GM12878 (cell line): ENCODE results near the gene SNCB. TPM values are rescaled to one million over a fixed set of nuclear protein-coding genes. Genes with fewer than 3 reads are reported as not detected.

ENCODE experiments used
- ATAC-seq: fragments of 200-7000 bp; cut with Tn5 transposase; 3 replicates; pipeline ENCODE4 v1.9.1; 2020; ENCODE audit warnings: mild to moderate bottlenecking, moderate library complexity
- BruUV-seq: library from RNA; stranded (reverse); fragments of 400-500 nt; replicated peaks from 2 replicates; lab custom pipeline; 2021; lab: Mats Ljungman, UMichigan
- CTCF ChIA-PET: fragments of 300-600 bp; sonication (Branson Sonifier 250); formaldehyde crosslinking; extraction: SDS; loops from one replicate; lab custom pipeline; 2021; ENCODE audit warnings: inconsistent platforms; lab: Yijun Ruan, JAX
- POLR2A ChIA-PET: fragments of 350-600 bp; formaldehyde crosslinking; extraction: SDS; loops from one replicate; lab custom pipeline; 2021; ENCODE audit warnings: inconsistent platforms; lab: Charles Lee
- RAD21 ChIA-PET: fragments of 300-600 bp; sonication (Branson Sonifier 250); formaldehyde crosslinking; loops from one replicate; lab custom pipeline; 2023; ENCODE audit warnings: antibody characterized with exemption; ENCODE audit not compliant: unreplicated experiment; lab: Charles Lee
- SMC1A ChIA-PET: fragments of 300-600 bp; sonication (Branson Sonifier 250); formaldehyde crosslinking; loops from one replicate; lab custom pipeline; 2023; ENCODE audit not compliant: unreplicated experiment, uncharacterized antibody; lab: Charles Lee
- DNase-seq: peaks from one replicate; pipeline ENCODE4 v3.0.0-alpha.2; 2011; ENCODE audit warnings: low read depth, low spot score
- FAIRE-seq: peaks from 3 replicates; lab custom pipeline; 2011; peaks lifted over from hg19 to GRCh38; lab: Jason Lieb, UNC
- H2AFZ ChIP-seq: 2 replicates; pipeline ENCODE4 v1.6.0; 2011; ENCODE audit warnings: low read depth, low read length, control low read depth; ENCODE audit not compliant: control insufficient read depth
- H3K27ac ChIP-seq: 2 replicates; pipeline ENCODE4 v1.5.1; 2011; ENCODE audit warnings: control low read depth; ENCODE audit not compliant: control insufficient read depth, insufficient read depth
- H3K27me3 ChIP-seq, 2 experiments: replicated peaks in 1 of 2; 2 replicates each; pipeline versions ENCODE4 v1.6.0 to v1.6.1; 2011; ENCODE audit warnings: low read length in 1 of 2; ENCODE audit not compliant: control insufficient read depth in 2 of 2, insufficient read depth in 2 of 2
- H3K36me3 ChIP-seq, 2 experiments: 2 replicates each; pipeline ENCODE4 v1.5.1; 2011; ENCODE audit warnings: low read length in 1 of 2; ENCODE audit not compliant: control insufficient read depth in 2 of 2, insufficient read depth in 2 of 2
- H3K4me1 ChIP-seq: 2 replicates; pipeline ENCODE4 v1.6.1; 2011; ENCODE audit warnings: mild to moderate bottlenecking, low read length, moderate library complexity, mixed read lengths; ENCODE audit not compliant: control insufficient read depth, insufficient read depth
- H3K4me2 ChIP-seq: 2 replicates; pipeline ENCODE4 v1.6.0; 2011; ENCODE audit warnings: control low read depth; ENCODE audit not compliant: control insufficient read depth, insufficient read depth
- H3K4me3 ChIP-seq: fragments of 200-600 bp; sonication (generic); 2 replicates; pipeline ENCODE4 v1.5.1; 2016
- H3K79me2 ChIP-seq: 2 replicates; pipeline ENCODE4 v1.6.0; 2011; ENCODE audit warnings: low read length; ENCODE audit not compliant: control insufficient read depth, insufficient read depth
- H3K9ac ChIP-seq: 2 replicates; pipeline ENCODE4 v1.8.0; 2011; ENCODE audit warnings: low read length, control low read depth, mixed read lengths; ENCODE audit not compliant: control insufficient read depth, insufficient read depth
- H3K9me3 ChIP-seq: replicated peaks from 3 replicates; pipeline ENCODE4 v1.5.1; 2011; ENCODE audit warnings: mild to moderate bottlenecking, low read length; ENCODE audit not compliant: control insufficient read depth, insufficient read depth
- H4K20me1 ChIP-seq: 2 replicates; pipeline ENCODE4 v1.6.0; 2011; ENCODE audit not compliant: control insufficient read depth, insufficient read depth
- CREB1 ChIP-seq: IDR thresholded peaks from 2 replicates; pipeline ENCODE4 v1.6.1; 2012; ENCODE audit warnings: low read depth, mild to moderate bottlenecking, inconsistent platforms
- ETV6 ChIP-seq, 2 experiments: fragments of 450-650 bp in 1 of 2; IDR thresholded peaks in 1 of 2; conservative IDR thresholded peaks in 1 of 2; 2 replicates each; pipeline ENCODE4 v1.6.1; 2014; ENCODE audit warnings: antibody characterized with exemption in 1 of 2, borderline replicate concordance in 1 of 2, low read depth in 1 of 2, mild to moderate bottlenecking in 1 of 2, moderate library complexity in 1 of 2
- MYC ChIP-seq: IDR thresholded peaks from 2 replicates; pipeline ENCODE4 v1.6.1; 2011; ENCODE audit warnings: mild to moderate bottlenecking, low read length, moderate library complexity, inconsistent platforms; ENCODE audit not compliant: insufficient read depth, insufficient replicate concordance, insufficient read length, severe bottlenecking
- SIN3A ChIP-seq: IDR thresholded peaks from 2 replicates; pipeline ENCODE4 v1.6.1; 2012; ENCODE audit warnings: low read depth, low read length, improper control_type of control experiment
- SPI1 ChIP-seq: IDR thresholded peaks from 2 replicates; pipeline ENCODE4 v1.6.1; 2011; ENCODE audit warnings: low read depth, mild to moderate bottlenecking, low read length, moderate library complexity, borderline replicate concordance; ENCODE audit not compliant: insufficient read depth
- SUZ12 ChIP-seq: fragments of 200-600 bp; sonication (generic); IDR thresholded peaks from one replicate; pipeline ENCODE4 v1.6.1; 2018; ENCODE audit warnings: antibody characterized with exemption, mild to moderate bottlenecking; ENCODE audit not compliant: unreplicated experiment
- ZNF622 ChIP-seq: fragments of 450-650 bp; IDR thresholded peaks from 2 replicates; pipeline ENCODE4 v1.6.1; 2017; ENCODE audit warnings: mild to moderate bottlenecking, inconsistent platforms
- WGBS: methylation state at CpG from one replicate; pipeline ENCODE4 v1.1.6; 2016; ENCODE audit warnings: low lambda C conversion rate; ENCODE audit not compliant: insufficient replicate concordance, insufficient coverage; ENCODE audit errors: missing lambda C conversion rate; 5-methylcytosine and 5-hydroxymethylcytosine counted together
- in situ Hi-C: fragments of 300-500 bp; cut with MboI; formaldehyde crosslinking; loops from 9 replicates; pipeline ENCODE4 v1.14.3; 2018; ENCODE audit warnings: mixed read lengths
- intact Hi-C: fragments of 100-400 bp; cut with micrococcal nuclease; formaldehyde crosslinking; loops from one replicate; pipeline ENCODE4 v1.14.2; 2022; ENCODE audit not compliant: unreplicated experiment
- polyA plus RNA-seq, 11 experiments: library from polyadenylated mRNA; depleted of rRNA in 4 of 11; unstranded in 6 of 11; stranded (reverse) in 5 of 11; fragments of >200 nt; fragmentation: Nextera tagmentation in 4 of 11; fragmentation: Illumina TruSeq in 1 of 11; extraction: Ambion mirVana in 4 of 11; extraction: Trizol in 1 of 11; gene quantifications; 1 replicate in 1 of 11; 2 replicates in 10 of 11; pipeline versions ENCODE4 v1.2.1 to v1.2.3, GENCODE V29; 2011 to 2016; ENCODE audit warnings: inconsistent platforms in 2 of 11, missing spikeins in 2 of 11, low read depth in 1 of 11
- total RNA-seq, 4 experiments: library from RNA; depleted of rRNA in 3 of 4; stranded (reverse); fragments of >200 nt in 3 of 4; fragmentation: Illumina TruSeq in 1 of 4; extraction: Trizol in 1 of 4; gene quantifications; 2 replicates each; pipeline versions ENCODE4 v1.2.1 to v1.2.3, GENCODE V29; 2013 to 2021
- TF ChIP-seq, protein P1 (sequence below): fragments of 450-650 bp; formaldehyde crosslinking; IDR thresholded peaks from 2 replicates; pipeline ENCODE4 v1.5.0; 2022; ENCODE audit warnings: mild to moderate bottlenecking, missing genetic modification characterization
- TF ChIP-seq, protein P2 (sequence below): fragments of 450-650 bp; formaldehyde crosslinking; IDR thresholded peaks from 2 replicates; pipeline ENCODE4 v1.4.0; 2022; ENCODE audit warnings: mild to moderate bottlenecking, moderate library complexity

Gene SNCB
- total and polyA plus RNA-seq, 10 of the 15 experiments (the other 5 are each of a cell fraction or from before 2014, with no cell fraction given), result 0.75 TPM; not detected in 9

GRCh38 chr5:176671890-176672747 is 41.8 kb upstream of the SNCB start (continued):
- TF ChIP-seq, protein P1, sequence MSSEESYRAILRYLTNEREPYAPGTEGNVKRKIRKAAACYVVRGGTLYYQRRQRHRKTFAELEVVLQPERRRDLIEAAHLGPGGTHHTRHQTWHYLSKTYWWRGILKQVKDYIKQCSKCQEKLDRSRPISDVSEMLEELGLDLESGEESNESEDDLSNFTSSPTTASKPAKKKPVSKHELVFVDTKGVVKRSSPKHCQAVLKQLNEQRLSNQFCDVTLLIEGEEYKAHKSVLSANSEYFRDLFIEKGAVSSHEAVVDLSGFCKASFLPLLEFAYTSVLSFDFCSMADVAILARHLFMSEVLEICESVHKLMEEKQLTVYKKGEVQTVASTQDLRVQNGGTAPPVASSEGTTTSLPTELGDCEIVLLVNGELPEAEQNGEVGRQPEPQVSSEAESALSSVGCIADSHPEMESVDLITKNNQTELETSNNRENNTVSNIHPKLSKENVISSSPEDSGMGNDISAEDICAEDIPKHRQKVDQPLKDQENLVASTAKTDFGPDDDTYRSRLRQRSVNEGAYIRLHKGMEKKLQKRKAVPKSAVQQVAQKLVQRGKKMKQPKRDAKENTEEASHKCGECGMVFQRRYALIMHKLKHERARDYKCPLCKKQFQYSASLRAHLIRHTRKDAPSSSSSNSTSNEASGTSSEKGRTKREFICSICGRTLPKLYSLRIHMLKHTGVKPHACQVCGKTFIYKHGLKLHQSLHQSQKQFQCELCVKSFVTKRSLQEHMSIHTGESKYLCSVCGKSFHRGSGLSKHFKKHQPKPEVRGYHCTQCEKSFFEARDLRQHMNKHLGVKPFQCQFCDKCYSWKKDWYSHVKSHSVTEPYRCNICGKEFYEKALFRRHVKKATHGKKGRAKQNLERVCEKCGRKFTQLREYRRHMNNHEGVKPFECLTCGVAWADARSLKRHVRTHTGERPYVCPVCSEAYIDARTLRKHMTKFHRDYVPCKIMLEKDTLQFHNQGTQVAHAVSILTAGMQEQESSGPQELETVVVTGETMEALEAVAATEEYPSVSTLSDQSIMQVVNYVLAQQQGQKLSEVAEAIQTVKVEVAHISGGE (CRISPR knock-in tag), result no peak
- no peak for TF ChIP-seq SUZ12

- H2AFZ ChIP-seq, result no peak overlapping the region
- ChIA-PET POLR2A (no interaction called here), CTCF (interaction anchor here (1.8 kb wide), 1 partner anchor 11 kb away, joined by 6 read pairs; no protein-coding TSS in a partner anchor)
- H3K27me3 ChIP-seq, result no peaks in the 10 kb centered on the region; a peak in 1 of 4 replicates
- no peak for ATAC-seq
- FAIRE-seq, result no peak
- H3K9ac ChIP-seq, result no peak overlapping the region
- 6% methylated on average over 2 of the region's 4 CpGs for WGBS
- H3K27ac ChIP-seq, result no peak overlapping the region
- no peaks in the 10 kb centered on the region for H3K79me2 ChIP-seq
- no peaks in the 10 kb centered on the region for H4K20me1 ChIP-seq
- no peak overlapping the region for H3K4me3 ChIP-seq
- no peak for DNase-seq
- H3K36me3 ChIP-seq, result no peaks in the 10 kb centered on the region
- H3K9me3 ChIP-seq, result no peaks in the 10 kb centered on the region
- TF ChIP-seq ZNF622, result no peak
- TF ChIP-seq, protein P2, sequence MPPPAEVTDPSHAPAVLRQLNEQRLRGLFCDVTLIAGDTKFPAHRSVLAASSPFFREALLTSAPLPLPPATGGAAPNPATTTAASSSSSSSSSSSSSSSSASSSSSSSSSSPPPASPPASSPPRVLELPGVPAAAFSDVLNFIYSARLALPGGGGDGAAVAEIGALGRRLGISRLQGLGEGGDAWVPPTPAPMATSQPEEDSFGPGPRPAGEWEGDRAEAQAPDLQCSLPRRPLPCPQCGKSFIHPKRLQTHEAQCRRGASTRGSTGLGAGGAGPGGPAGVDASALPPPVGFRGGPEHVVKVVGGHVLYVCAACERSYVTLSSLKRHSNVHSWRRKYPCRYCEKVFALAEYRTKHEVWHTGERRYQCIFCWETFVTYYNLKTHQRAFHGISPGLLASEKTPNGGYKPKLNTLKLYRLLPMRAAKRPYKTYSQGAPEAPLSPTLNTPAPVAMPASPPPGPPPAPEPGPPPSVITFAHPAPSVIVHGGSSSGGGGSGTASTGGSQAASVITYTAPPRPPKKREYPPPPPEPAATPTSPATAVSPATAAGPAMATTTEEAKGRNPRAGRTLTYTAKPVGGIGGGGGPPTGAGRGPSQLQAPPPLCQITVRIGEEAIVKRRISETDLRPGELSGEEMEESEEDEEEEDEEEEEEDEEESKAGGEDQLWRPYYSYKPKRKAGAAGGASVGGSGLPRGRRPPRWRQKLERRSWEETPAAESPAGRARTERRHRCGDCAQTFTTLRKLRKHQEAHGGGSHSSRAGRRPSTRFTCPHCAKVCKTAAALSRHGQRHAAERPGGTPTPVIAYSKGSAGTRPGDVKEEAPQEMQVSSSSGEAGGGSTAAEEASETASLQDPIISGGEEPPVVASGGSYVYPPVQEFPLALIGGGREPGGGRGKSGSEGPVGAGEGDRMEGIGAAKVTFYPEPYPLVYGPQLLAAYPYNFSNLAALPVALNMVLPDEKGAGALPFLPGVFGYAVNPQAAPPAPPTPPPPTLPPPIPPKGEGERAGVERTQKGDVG (CRISPR knock-in tag), result no peak
- TF ChIP-seq MYC, result no peak
- TF ChIP-seq SIN3A, result no peak
- no peak for TF ChIP-seq SPI1
- TF ChIP-seq CREB1, result no peak
- no peak for TF ChIP-seq ETV6 (conservative IDR thresholded peaks at IDR 0.05 in 1 of 2, IDR thresholded peaks at IDR 0.05 in 1 of 2; ENCODE audit: borderline replicate concordance in 1 of 2, low read depth in 1 of 2)
- TF ChIP-seq, all 136 proteins: peak for 0
- ChIA-PET SMC1A (no interaction called here), RAD21 (no interaction called here)
- intact Hi-C loops (no loop called here), in situ Hi-C loops (no loop called here)
- H3K4me2 ChIP-seq, result no peak overlapping the region
- no peaks in the 10 kb centered on the region for H3K4me1 ChIP-seq
- BruUV-seq, result no TSS peak
Measured at GRCh38 chr5:176671399-176671798, 41.1 kb upstream of the SNCB start.
